Chondrocyte (in vitro differentiated cells): ENCODE results near the gene HOXC5. TPM values are rescaled to one million over a fixed set of nuclear protein-coding genes. Genes with fewer than 3 reads are reported as not detected.
"Not testable (repeated sequence)": the region's sequence is repeated elsewhere in the genome, so short reads cannot be mapped to it uniquely, and the experiment has no call there.

Experiments
- DNase-seq: peaks from one replicate; pipeline ENCODE4 v3.0.0; 2021; ENCODE audit warnings: mixed read lengths, low spot score
- H3K27ac Mint-ChIP-seq: one replicate; pipeline ENCODE4 v1.8.0; 2021; ENCODE audit warnings: mild to moderate bottlenecking, moderate library complexity, mixed read lengths; ENCODE audit not compliant: unreplicated experiment
- H3K27me3 Mint-ChIP-seq: 2 replicates; pipeline ENCODE4 v1.8.0; 2021; ENCODE audit warnings: low read depth, mixed read lengths
- H3K36me3 Mint-ChIP-seq: 2 replicates; pipeline ENCODE4 v1.8.0; 2021; ENCODE audit warnings: low read depth, mixed read lengths
- H3K4me1 Mint-ChIP-seq: 2 replicates; pipeline ENCODE4 v1.8.0; 2021; ENCODE audit warnings: low read depth, mild to moderate bottlenecking, mixed read lengths
- H3K4me3 Mint-ChIP-seq: one replicate; pipeline ENCODE4 v1.8.0; 2021; ENCODE audit warnings: mild to moderate bottlenecking, moderate library complexity, mixed read lengths; ENCODE audit not compliant: unreplicated experiment
- H3K9me3 Mint-ChIP-seq: 2 replicates; pipeline ENCODE4 v1.8.0; 2021; ENCODE audit warnings: low read depth, mixed read lengths
- CTCF ChIP-seq: fragments of 200-600 bp; sonication (generic); IDR thresholded peaks from 2 replicates; pipeline ENCODE4 v1.5.0; 2021; ENCODE audit warnings: antibody characterized with exemption, mild to moderate bottlenecking, moderate library complexity
- total RNA-seq: library from RNA; stranded (reverse); gene quantifications from 3 replicates; pipeline ENCODE4 v1.2.1, GENCODE V29; 2021

The HOXC5 gene
- total RNA-seq, 1 donor from 2014 or later = not detected

GRCh38 chr12:54068418-54069070, 35.7 kb downstream of the HOXC5 start:
- Mint-ChIP-seq H3K36me3 (no peaks in the 10 kb centered on the region), H3K4me1 (no peaks in the 10 kb centered on the region), H3K27me3 (peaks cover 57% of the 10 kb centered on the region), H3K27ac (no peak overlapping the region), H3K9me3 (no peaks in the 10 kb centered on the region), H3K4me3 (no peak overlapping the region)
- DNase-seq = no peak
- no peak for TF ChIP-seq CTCF

- peaks cover 64% of the 10 kb centered on the region for H3K27me3 Mint-ChIP-seq
- no peak overlapping the region for H3K4me3 Mint-ChIP-seq
- DNase-seq = no peak
- no peak overlapping the region for H3K27ac Mint-ChIP-seq
- H3K9me3 Mint-ChIP-seq = no peaks in the 10 kb centered on the region
- H3K4me1 Mint-ChIP-seq = no peaks in the 10 kb centered on the region
- no peak for TF ChIP-seq CTCF
- no peaks in the 10 kb centered on the region for H3K36me3 Mint-ChIP-seq
These were observed 39.1 kb downstream of the HOXC5 start for GRCh38 chr12:54071942-54072341.

GRCh38 chr12:54074308-54074707, 41.5 kb downstream of the HOXC5 start:
- no peak for TF ChIP-seq CTCF
- Mint-ChIP-seq H3K4me1 (no peaks in the 10 kb centered on the region), H3K27ac (no peak overlapping the region), H3K9me3 (no peaks in the 10 kb centered on the region), H3K36me3 (peaks cover 2% of the 10 kb centered on the region), H3K27me3 (peaks cover 71% of the 10 kb centered on the region), H3K4me3 (no peak overlapping the region)
- no peak for DNase-seq

GRCh38 chr12:54075409-54075808, 42.6 kb downstream of the HOXC5 start:
- no peaks in the 10 kb centered on the region for H3K4me1 Mint-ChIP-seq

GRCh38 chr12:54075974-54076373, 43.1 kb downstream of the HOXC5 start:
- H3K27ac Mint-ChIP-seq = no peak overlapping the region
- no peak for TF ChIP-seq CTCF
- no peak for DNase-seq
- no peaks in the 10 kb centered on the region for H3K4me1 Mint-ChIP-seq
- peaks cover 72% of the 10 kb centered on the region for H3K27me3 Mint-ChIP-seq
- peaks cover 2% of the 10 kb centered on the region for H3K36me3 Mint-ChIP-seq
- H3K9me3 Mint-ChIP-seq = no peaks in the 10 kb centered on the region
- no peak overlapping the region for H3K4me3 Mint-ChIP-seq

More at GRCh38 chr12:54075409-54075808, 42.6 kb downstream of the HOXC5 start:
- peaks cover 2% of the 10 kb centered on the region for H3K36me3 Mint-ChIP-seq
- DNase-seq = no peak
- H3K27me3 Mint-ChIP-seq = peaks cover 72% of the 10 kb centered on the region
- no peak overlapping the region for H3K27ac Mint-ChIP-seq
- H3K9me3 Mint-ChIP-seq = no peaks in the 10 kb centered on the region
- no peak for TF ChIP-seq CTCF
- no peak overlapping the region for H3K4me3 Mint-ChIP-seq

- H3K27ac Mint-ChIP-seq, H3K36me3 Mint-ChIP-seq, DNase-seq, H3K9me3 Mint-ChIP-seq, H3K4me3 Mint-ChIP-seq, H3K4me1 Mint-ChIP-seq: not testable (repeated sequence)
- peaks cover 78% of the 10 kb centered on the region for H3K27me3 Mint-ChIP-seq
These were observed 45.0 kb downstream of the HOXC5 start for GRCh38 chr12:54077843-54078242.

GRCh38 chr12:54079115-54079514, 46.3 kb downstream of the HOXC5 start:
- peaks cover 77% of the 10 kb centered on the region for H3K27me3 Mint-ChIP-seq

GRCh38 chr12:54080008-54080924, 47.4 kb downstream of the HOXC5 start:
- H3K27ac Mint-ChIP-seq, H3K4me3 Mint-ChIP-seq, H3K4me1 Mint-ChIP-seq, H3K9me3 Mint-ChIP-seq, DNase-seq, H3K36me3 Mint-ChIP-seq: not testable (repeated sequence)
- H3K27me3 Mint-ChIP-seq = peaks cover 81% of the 10 kb centered on the region

More at GRCh38 chr12:54079115-54079514, 46.3 kb downstream of the HOXC5 start:
- not testable (repeated sequence) for H3K9me3 Mint-ChIP-seq, H3K4me3 Mint-ChIP-seq, DNase-seq, H3K27ac Mint-ChIP-seq, H3K4me1 Mint-ChIP-seq, H3K36me3 Mint-ChIP-seq
